Heart right ventricle (tissue), 16 donors: ENCODE data around the gene BCAS4. TPM values are rescaled to one million over a fixed set of nuclear protein-coding genes. Genes with fewer than 3 reads are reported as not detected.

Source experiments
- ATAC-seq, 8 donors: fragments of 200-7000 bp; cut with Tn5 transposase; one replicate each; pipeline ENCODE4 v1.9.1; 2020; ENCODE audit warnings: mild to moderate bottlenecking in 8 of 8, moderate library complexity in 8 of 8, moderate number of reproducible peaks in 1 of 8
- DNase-seq, 2 donors: peaks; one replicate each; pipeline ENCODE4 v3.0.0-alpha.2; 2020
- H3K27ac ChIP-seq, 10 donors: fragments of 200-600 bp; sonication (generic) in 2 of 10; one replicate each; pipeline versions ENCODE4 v1.5.0 to v1.8.0; 2020 to 2022; ENCODE audit warnings: mild to moderate bottlenecking in 3 of 10
- H3K27me3 ChIP-seq, 7 donors: fragments of 200-600 bp; one replicate each; pipeline ENCODE4 v1.8.0; 2021 to 2022; ENCODE audit warnings: mild to moderate bottlenecking in 2 of 7
- H3K36me3 ChIP-seq, 9 donors: fragments of 200-600 bp; sonication (generic) in 1 of 9; one replicate each; pipeline versions ENCODE4 v1.5.0 to v1.8.0; 2020 to 2022; ENCODE audit warnings: mild to moderate bottlenecking in 2 of 9
- H3K4me1 ChIP-seq, 9 donors: fragments of 200-600 bp; sonication (generic) in 1 of 9; one replicate each; pipeline versions ENCODE4 v1.5.0 to v1.8.0; 2020 to 2022; ENCODE audit warnings: mild to moderate bottlenecking in 4 of 9
- H3K4me3 ChIP-seq, 10 donors: fragments of 200-600 bp; sonication (generic) in 2 of 10; one replicate each; pipeline versions ENCODE4 v1.5.0 to v1.8.0; 2020 to 2022; ENCODE audit warnings: mild to moderate bottlenecking in 7 of 10, moderate library complexity in 2 of 10
- H3K9me3 ChIP-seq, 11 donors: fragments of 200-600 bp in 10 of 11; sonication (generic) in 2 of 11; one replicate each; pipeline versions ENCODE4 v1.5.0 to v1.8.0; 2013 to 2022; ENCODE audit warnings: mild to moderate bottlenecking in 2 of 11, control low read depth in 1 of 11, moderate library complexity in 1 of 11
- WGBS, 2 donors: extraction: QIAGEN DNeasy Blood & Tissue Kit; methylation state at CpG; one replicate each; pipeline ENCODE4 v1.1.7; 2013; ENCODE audit warnings: inconsistent platforms in 1 of 2; 5-methylcytosine and 5-hydroxymethylcytosine counted together
- intact Hi-C, 10 donors: fragments of 100-400 bp; cut with DNase I; formaldehyde crosslinking; loops; one replicate each; pipeline versions ENCODE4 v1.11.1 to v1.14.2; 2022
- polyA plus RNA-seq, 2 donors: library from polyadenylated mRNA; stranded (reverse); fragments of 200-250 nt; gene quantifications; one replicate each; pipeline ENCODE4 v1.2.3, GENCODE V29; 2013
- total RNA-seq, 10 donors: library from RNA; stranded (reverse); fragmentation: NEBNext Ultra II Directional in 3 of 10; extraction: Animal tissue kit (Norgen Biotek cat#: 25700) in 3 of 10; gene quantifications; one replicate each; pipeline versions ENCODE4 v1.2.1 to v1.2.4, GENCODE V29; 2021 to 2023
- TF ChIP-seq, protein P1 (sequence below), 9 donors: fragments of 200-600 bp; sonication (generic) in 2 of 9; IDR thresholded peaks; one replicate each; pipeline versions ENCODE4 v1.5.0 to v1.8.0; 2021 to 2022; ENCODE audit warnings: antibody characterized with exemption in 9 of 9, mild to moderate bottlenecking in 5 of 9, moderate library complexity in 1 of 9
- donor health status: Arrhythmogenic right ventricular cardiomyopathy.
- donor health status: ischemic (EF 13 %, LVEDD 7.1; RV severe dilation, severe dysfunction).
- donor health status: healthy with polysubstance abuse.
- donor health status: DM: no; HTN: yes; CAD: no.
- donor health status: DM: no; HTN: no; CAD: no.
- donor health status: ischemic (EF 25% LVEDD 6.9; RV normal size, moderate dysfunction).
- donor health status: ischemic (EF 25% LVEDD 5.7; RV mildly dilated, moderate dysfunction).
- donor health status: healthy.
- donor health status: DM: yes; HTN: yes; CAD: no.
- donor health status: Ischemic cardiomyopathy.
- donor health status: ischemic (EF 35%, LVEDD 5.7; RV mildly dilated, moderate dysfunction).
- donor health status: nonischemic (EF 11% LVEDD 7.7; RV severe dilation, severe dysfunction).
- donor health status: DM: yes; HTN: yes; CAD: no.
- donor health status: PGD.
- donor health status: ischemic (EF 29% LVEDD 5.4; RV normal size, mild dysfunction).
- donor health status: nonischemic (EF 23%, LVEDD 6.1; RV moderate dilation, normal function).

The BCAS4 gene
- total and polyA plus RNA-seq, 12 donors: 0.54 to 3.6 (median 2.2) TPM

DNA sequence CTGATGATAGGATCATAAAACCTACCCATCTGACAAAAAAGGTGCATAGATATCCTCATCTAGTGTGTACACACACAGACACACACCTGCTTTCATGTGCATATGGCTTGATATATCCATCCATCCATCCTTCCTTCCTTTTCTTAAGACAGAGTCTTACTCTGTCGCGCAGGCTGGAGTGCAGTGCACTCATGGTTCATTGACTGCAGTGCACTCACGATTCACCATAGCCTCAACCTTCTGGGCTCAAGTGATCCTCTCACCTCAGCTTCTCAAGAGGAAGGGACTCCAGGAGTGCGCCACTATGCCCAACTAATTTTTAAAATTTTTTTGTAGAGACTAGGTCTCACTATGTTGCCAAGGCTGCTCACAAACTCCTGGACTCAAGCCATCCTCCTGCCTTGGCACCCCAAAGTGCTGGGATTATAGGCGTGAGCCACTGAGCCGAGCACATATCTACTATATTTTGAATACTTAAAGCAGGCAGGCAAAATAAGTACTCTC lies 109.3 kb downstream of the BCAS4 start:
- 68 to 72% methylated on average over 6 of the region's 6 CpGs for WGBS, 2 donors
- TF ChIP-seq, protein P1, sequence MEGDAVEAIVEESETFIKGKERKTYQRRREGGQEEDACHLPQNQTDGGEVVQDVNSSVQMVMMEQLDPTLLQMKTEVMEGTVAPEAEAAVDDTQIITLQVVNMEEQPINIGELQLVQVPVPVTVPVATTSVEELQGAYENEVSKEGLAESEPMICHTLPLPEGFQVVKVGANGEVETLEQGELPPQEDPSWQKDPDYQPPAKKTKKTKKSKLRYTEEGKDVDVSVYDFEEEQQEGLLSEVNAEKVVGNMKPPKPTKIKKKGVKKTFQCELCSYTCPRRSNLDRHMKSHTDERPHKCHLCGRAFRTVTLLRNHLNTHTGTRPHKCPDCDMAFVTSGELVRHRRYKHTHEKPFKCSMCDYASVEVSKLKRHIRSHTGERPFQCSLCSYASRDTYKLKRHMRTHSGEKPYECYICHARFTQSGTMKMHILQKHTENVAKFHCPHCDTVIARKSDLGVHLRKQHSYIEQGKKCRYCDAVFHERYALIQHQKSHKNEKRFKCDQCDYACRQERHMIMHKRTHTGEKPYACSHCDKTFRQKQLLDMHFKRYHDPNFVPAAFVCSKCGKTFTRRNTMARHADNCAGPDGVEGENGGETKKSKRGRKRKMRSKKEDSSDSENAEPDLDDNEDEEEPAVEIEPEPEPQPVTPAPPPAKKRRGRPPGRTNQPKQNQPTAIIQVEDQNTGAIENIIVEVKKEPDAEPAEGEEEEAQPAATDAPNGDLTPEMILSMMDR (IDR thresholded peaks at IDR 0.05): no peak
- no peak overlapping the region for H3K4me3 ChIP-seq
- H3K36me3 ChIP-seq: peaks cover 0 to 48% (median 4%) of the 10 kb centered on the region in 9 donors
- no peak for DNase-seq
- H3K9me3 ChIP-seq: no peaks in the 10 kb centered on the region
- intact Hi-C loops: no loop called here
- ATAC-seq: no peak
- no peak overlapping the region for H3K27ac ChIP-seq
- no peaks in the 10 kb centered on the region for H3K27me3 ChIP-seq
- peaks cover 0 to 55% (median 16%) of the 10 kb centered on the region in 9 donors for H3K4me1 ChIP-seq

GRCh38 chr20:50909413-50909812 lies 114.6 kb downstream of the BCAS4 start:
- no peaks in the 10 kb centered on the region for H3K27me3 ChIP-seq
- WGBS, 2 donors: 79 to 85% methylated on average over 3 of the region's 3 CpGs
- no peaks in the 10 kb centered on the region for H3K9me3 ChIP-seq
- peaks cover 2 to 88% (median 44%) of the 10 kb centered on the region in 9 donors for H3K4me1 ChIP-seq
- ATAC-seq (no peak), DNase-seq (no peak)
- peaks cover 0 to 6% (median 0%) of the 10 kb centered on the region in 9 donors for H3K36me3 ChIP-seq
- TF ChIP-seq, protein P1 (IDR thresholded peaks at IDR 0.05): no peak
- intact Hi-C loops: no loop called here
- H3K4me3 ChIP-seq: no peak overlapping the region
- no peak overlapping the region for H3K27ac ChIP-seq

DNA sequence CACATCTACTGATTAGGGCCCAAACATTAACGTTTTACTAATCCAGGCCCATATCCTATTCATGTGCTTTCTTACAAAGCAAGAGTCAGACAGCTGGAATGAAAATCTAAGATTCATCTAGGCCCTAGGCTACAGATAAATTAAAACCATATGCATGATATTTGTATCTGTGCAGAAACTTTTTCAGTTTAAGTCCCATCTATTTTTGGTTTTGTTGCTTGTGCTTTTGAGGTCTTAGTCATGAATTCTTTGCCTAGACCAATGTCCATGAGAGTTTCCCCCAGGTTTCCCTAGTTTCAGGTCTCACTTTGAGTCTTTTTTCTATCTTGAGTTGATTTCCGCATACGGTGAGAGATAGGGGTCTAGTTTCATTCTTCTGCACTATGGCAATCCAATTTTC lies 116.2 kb downstream of the BCAS4 start:
- ATAC-seq (no peak), DNase-seq (no peak)
- Histone ChIP-seq H3K9me3 (no peaks in the 10 kb centered on the region), H3K4me3 (no peak overlapping the region), H3K27ac (no peak overlapping the region), H3K27me3 (no peaks in the 10 kb centered on the region), H3K36me3 (peaks cover 0 to 6% (median 0%) of the 10 kb centered on the region in 9 donors), H3K4me1 (peaks cover 7 to 88% (median 44%) of the 10 kb centered on the region in 9 donors)
- WGBS, 2 donors: 56 to 65% methylated on average over 3 of the region's 3 CpGs
- TF ChIP-seq, protein P1 (IDR thresholded peaks at IDR 0.05): no peak
- intact Hi-C loops: loop anchor here in 1 of 10 donors (10.0 kb wide), 1 partner anchor 116 kb away; the partner anchor contains the start of gene BCAS4

DNA sequence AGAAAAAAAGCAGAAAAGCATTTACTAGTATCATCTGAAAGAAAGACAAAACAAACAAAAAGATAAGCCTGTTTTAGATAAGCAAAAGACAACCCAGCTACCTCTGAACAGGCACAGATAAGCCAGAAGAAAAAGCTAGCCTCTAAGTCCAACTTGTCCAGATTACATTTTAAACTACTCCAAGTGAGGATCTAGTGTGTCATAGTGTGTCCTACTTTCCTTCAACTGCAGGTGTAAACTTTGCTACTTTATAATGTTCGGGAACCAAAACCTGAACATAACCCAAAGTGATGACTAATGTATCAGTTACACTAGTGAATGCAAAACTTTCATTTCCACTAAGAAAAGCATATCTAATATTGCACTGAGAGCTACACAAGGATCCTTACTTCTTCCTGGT lies 116.9 kb downstream of the BCAS4 start:
- no peak for ATAC-seq
- H3K4me1 ChIP-seq: peaks cover 7 to 88% (median 51%) of the 10 kb centered on the region in 9 donors

More for the DNA sequence above, 116.9 kb downstream of the BCAS4 start:
- Histone ChIP-seq H3K27ac (no peak overlapping the region), H3K27me3 (no peaks in the 10 kb centered on the region), H3K4me3 (no peak overlapping the region), H3K9me3 (no peaks in the 10 kb centered on the region), H3K36me3 (peaks cover 0 to 7% (median 0%) of the 10 kb centered on the region in 9 donors)
- no peak for DNase-seq
- intact Hi-C loops: loop anchor here in 1 of 10 donors (10.0 kb wide), 1 partner anchor 117 kb away; the partner anchor contains the start of gene BCAS4
- 64 to 66% methylated on average over 1 of the region's 1 CpG for WGBS, 2 donors
- TF ChIP-seq, protein P1 (IDR thresholded peaks at IDR 0.05): no peak
